ENCODE results near the gene UST.

UST gene

GRCh38 chr6:149081281-149081680 is 334.5 kb downstream of the UST start:
- Histone ChIP-seq H3K4me3 (ENCODE audit: low read depth, low read length) (no peak overlapping the region), H3K36me3 (replicated peaks) (no peaks in the 10 kb centered on the region), H3K27ac (no peak overlapping the region), H3K27me3 (replicated peaks) (no peaks in the 10 kb centered on the region)
- TF ChIP-seq CTCF (IDR thresholded peaks at IDR 0.05; ENCODE audit: low read depth, low read length, missing control alignments) = no peak
- in situ Hi-C loops (cut with HindIII; ENCODE audit: low pct_ligation_motif_present, low sequenced_read_pairs) = loop anchor here (25.0 kb wide), 1 partner anchor 331 kb away; the partner anchor contains the start of gene SUMO4
- DNase-seq = no peak

GRCh38 chr6:149082320-149082719 is 335.5 kb downstream of the UST start:
- DNase-seq = peak; percentile 80
- peak; percentile 90 for TF ChIP-seq CTCF (IDR thresholded peaks at IDR 0.05; ENCODE audit: low read depth, low read length, missing control alignments)
- in situ Hi-C loops (cut with HindIII; ENCODE audit: low pct_ligation_motif_present, low sequenced_read_pairs) = loop anchor here (25.0 kb wide), 1 partner anchor 330 kb away; the partner anchor contains the start of gene SUMO4
- no peak overlapping the region for H3K27ac ChIP-seq
- H3K27me3 ChIP-seq (replicated peaks) = no peaks in the 10 kb centered on the region
- H3K4me3 ChIP-seq (ENCODE audit: low read depth, low read length) = no peak overlapping the region
- no peaks in the 10 kb centered on the region for H3K36me3 ChIP-seq (replicated peaks)

- Histone ChIP-seq H3K27me3 (replicated peaks) (no peaks in the 10 kb centered on the region), H3K4me3 (ENCODE audit: low read depth, low read length) (no peak overlapping the region), H3K27ac (no peak overlapping the region), H3K36me3 (replicated peaks) (no peaks in the 10 kb centered on the region)
- no peak for DNase-seq
- TF ChIP-seq CTCF (IDR thresholded peaks at IDR 0.05; ENCODE audit: low read depth, low read length, missing control alignments) = no peak
- in situ Hi-C loops (cut with HindIII; ENCODE audit: low pct_ligation_motif_present, low sequenced_read_pairs) = loop anchor here (25.0 kb wide), 1 partner anchor 328 kb away; the partner anchor contains the start of gene SUMO4
Observed at GRCh38 chr6:149084026-149084425, 337.2 kb downstream of the UST start.

- TF ChIP-seq CTCF (IDR thresholded peaks at IDR 0.05; ENCODE audit: low read depth, low read length, missing control alignments) = no peak
- Histone ChIP-seq H3K36me3 (replicated peaks) (no peaks in the 10 kb centered on the region), H3K27me3 (replicated peaks) (no peaks in the 10 kb centered on the region), H3K4me3 (ENCODE audit: low read depth, low read length) (no peak overlapping the region), H3K27ac (no peak overlapping the region)
- in situ Hi-C loops (cut with HindIII; ENCODE audit: low pct_ligation_motif_present, low sequenced_read_pairs) = loop anchor here (25.0 kb wide), 1 partner anchor 327 kb away; the partner anchor contains the start of gene SUMO4
- no peak for DNase-seq
Observed at GRCh38 chr6:149084808-149085556, 338.2 kb downstream of the UST start.

GRCh38 chr6:149085557-149085938 is 338.7 kb downstream of the UST start:
- H3K4me3 ChIP-seq (ENCODE audit: low read depth, low read length) = no peak overlapping the region
- no peak overlapping the region for H3K27ac ChIP-seq
- H3K27me3 ChIP-seq (replicated peaks) = no peaks in the 10 kb centered on the region
- no peak for TF ChIP-seq CTCF (IDR thresholded peaks at IDR 0.05; ENCODE audit: low read depth, low read length, missing control alignments)
- in situ Hi-C loops (cut with HindIII; ENCODE audit: low pct_ligation_motif_present, low sequenced_read_pairs) = loop anchor here (25.0 kb wide), 1 partner anchor 327 kb away; the partner anchor contains the start of gene SUMO4
- DNase-seq = no peak
- H3K36me3 ChIP-seq (replicated peaks) = no peaks in the 10 kb centered on the region
